Activated CD4-positive, CD25-positive, alpha-beta regulatory T cell treated with anti-CD3 and anti-CD28 coated beads, Interleukin-2, amount 50 U/mL, for 24 hours (primary cell): Measurements from ENCODE around the gene NMRK1.

Source experiments
- ATAC-seq, 2 donors: fragments of 150-1000 bp; cut with Tn5 transposase; one replicate each; pipeline ENCODE4 v1.10.0; 2021; ENCODE audit warnings: mild to moderate bottlenecking in 1 of 2, moderate library complexity in 1 of 2

The NMRK1 gene

GRCh38 chr9:75101004-75101588, 13.1 kb upstream of the NMRK1 start:
- no peak for ATAC-seq

GRCh38 chr9:75096796-75097195, 8.8 kb upstream of the NMRK1 start:
- no peak for ATAC-seq

- ATAC-seq: no peak
Measured at GRCh38 chr9:75092766-75093165, 4.8 kb upstream of the NMRK1 start.

GRCh38 chr9:75090579-75090978, 2.6 kb upstream of the NMRK1 start:
- ATAC-seq: no peak

GRCh38 chr9:75089373-75089766, 1.4 kb upstream of the NMRK1 start:
- no peak for ATAC-seq

GRCh38 chr9:75088646-75089372, 854 bp upstream of the NMRK1 start:
- ATAC-seq: peak; percentile 18 to 29

- no peak for ATAC-seq
Measured at GRCh38 chr9:75087289-75087823, 599 bp downstream of the NMRK1 start.

GRCh38 chr9:75086541-75087288, 1.2 kb downstream of the NMRK1 start:
- ATAC-seq: no peak

GRCh38 chr9:75085640-75086039, 2.3 kb downstream of the NMRK1 start:
- no peak for ATAC-seq

- no peak for ATAC-seq
Measured at GRCh38 chr9:75084081-75084672, 3.8 kb downstream of the NMRK1 start.

- ATAC-seq: no peak
Measured at GRCh38 chr9:75083188-75083970, 4.6 kb downstream of the NMRK1 start.

GRCh38 chr9:75081632-75082031, 6.3 kb downstream of the NMRK1 start:
- ATAC-seq: no peak

GRCh38 chr9:75072895-75073294, 15.1 kb downstream of the NMRK1 start:
- no peak for ATAC-seq

GRCh38 chr9:75071530-75072122, 16.3 kb downstream of the NMRK1 start:
- peak; percentile 86 to 94 for ATAC-seq

- ATAC-seq: no peak
Measured at GRCh38 chr9:75069171-75069570, 18.8 kb downstream of the NMRK1 start.

GRCh38 chr9:75067894-75068293, 20.1 kb downstream of the NMRK1 start:
- ATAC-seq: no peak

GRCh38 chr9:75065510-75065909, 22.4 kb downstream of the NMRK1 start:
- no peak for ATAC-seq

- ATAC-seq: no peak
Measured at GRCh38 chr9:75064307-75065025, 23.5 kb downstream of the NMRK1 start.

GRCh38 chr9:75063556-75064305, 24.2 kb downstream of the NMRK1 start:
- no peak for ATAC-seq

GRCh38 chr9:75061169-75061568, 26.8 kb downstream of the NMRK1 start:
- no peak for ATAC-seq
